ENCODE measurements around the gene LAMTOR4.

- no peak for TF ChIP-seq CTCF (IDR thresholded peaks at IDR 0.05)
- TF ChIP-seq POLR2A (IDR thresholded peaks at IDR 0.05) = no peak
These were observed 8.3 kb downstream of the LAMTOR4 start for GRCh38 chr7:100157069-100157333.
